ENCODE data around the gene HDLBP.
A peak's percentile ranks its signal among the peaks of the same experiment; 100 is the strongest.

The HDLBP gene

GRCh38 chr2:241315093-241315878 lies at the start of gene HDLBP:
HDLBP (minus strand) TSS chr2:241315672; CDS start chr2:241266869, 48,803 bp downstream.
- peak; percentile 99 for DNase-seq (ENCODE audit: low spot score)

GRCh38 chr2:241364781-241365180 lies 49.3 kb upstream of the HDLBP start:
- DNase-seq (ENCODE audit: low spot score), result no peak

- no peak for DNase-seq (ENCODE audit: low spot score)
Measured at GRCh38 chr2:241363426-241363825, 48.0 kb upstream of the HDLBP start.

DNA sequence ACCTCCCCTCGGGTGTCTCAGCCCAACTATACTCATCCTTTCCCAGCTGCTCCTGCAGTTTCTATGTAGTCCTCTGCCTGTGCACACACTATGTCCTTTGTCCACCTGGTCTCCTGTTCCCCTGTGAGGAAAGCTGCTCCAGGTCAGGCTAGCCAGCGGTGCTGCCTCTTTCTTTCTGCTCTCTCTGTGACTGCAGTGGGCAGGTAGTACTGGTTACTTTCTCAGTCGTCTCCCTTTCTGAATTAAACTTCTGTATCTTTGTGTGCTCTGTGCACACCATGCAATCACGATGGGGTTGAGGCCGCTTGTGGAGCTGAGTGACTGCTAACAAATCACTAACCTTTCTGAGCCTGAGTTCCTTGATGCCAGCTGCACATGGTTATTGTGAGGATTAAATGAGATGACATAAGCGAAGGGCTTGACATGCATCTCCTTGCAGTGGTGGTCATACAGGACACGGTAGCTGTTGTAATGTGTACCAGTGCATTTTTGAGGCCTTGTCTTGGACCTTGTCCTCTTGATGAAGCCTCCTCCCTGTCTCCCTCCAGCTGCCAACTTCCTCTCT lies 44.1 kb upstream of the HDLBP start:
- DNase-seq (ENCODE audit: low spot score), result no peak

DNA sequence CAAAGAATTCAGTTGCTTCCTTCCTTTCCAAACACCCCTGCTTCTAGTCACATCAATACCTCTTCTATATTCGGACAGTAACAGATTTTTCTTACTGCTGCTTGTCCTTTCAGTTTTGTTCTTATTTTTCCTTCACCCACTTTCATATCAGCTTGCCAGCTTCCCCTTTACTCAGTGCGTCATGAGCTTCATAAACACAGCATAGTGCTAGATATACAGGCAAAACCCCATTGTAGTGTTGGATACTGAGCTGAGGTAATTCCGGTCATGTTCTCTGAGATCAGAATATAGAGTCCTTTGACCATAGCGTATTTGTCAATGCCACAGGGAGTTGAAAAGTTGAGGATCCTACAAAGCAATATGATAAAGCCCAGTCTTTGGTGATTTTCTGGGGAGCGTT lies 43.0 kb upstream of the HDLBP start:
- DNase-seq (ENCODE audit: low spot score), result no peak

DNA sequence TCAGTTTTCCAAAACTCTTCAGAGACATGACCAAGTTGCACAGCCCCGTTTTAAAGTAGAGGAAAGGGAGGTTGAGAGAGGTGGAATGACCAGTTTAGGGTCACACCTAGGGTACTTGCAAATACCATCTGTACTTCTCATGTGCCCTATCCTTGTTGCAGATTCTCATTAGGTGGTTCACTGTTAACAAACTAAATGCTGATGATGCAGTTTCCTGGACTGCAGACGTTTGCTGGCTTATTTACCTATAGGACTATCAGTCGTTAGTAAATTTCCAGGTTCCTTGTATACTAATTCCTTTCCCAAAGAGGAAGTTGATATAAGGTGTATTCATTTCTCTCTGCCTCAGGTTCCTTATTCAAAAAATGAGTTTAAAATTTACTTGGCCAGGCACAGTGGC lies 42.1 kb upstream of the HDLBP start:
- DNase-seq (ENCODE audit: low spot score), result no peak

- DNase-seq (ENCODE audit: low spot score), result no peak
Measured at GRCh38 chr2:241356871-241357260, 41.4 kb upstream of the HDLBP start.

GRCh38 chr2:241355983-241356870 lies 40.8 kb upstream of the HDLBP start, which contains the start of gene FARP2:
FARP2 (plus strand) TSS chr2:241356285; CDS start chr2:241373108, 16,823 bp downstream.
- peak; percentile 96 for DNase-seq (ENCODE audit: low spot score)

DNA sequence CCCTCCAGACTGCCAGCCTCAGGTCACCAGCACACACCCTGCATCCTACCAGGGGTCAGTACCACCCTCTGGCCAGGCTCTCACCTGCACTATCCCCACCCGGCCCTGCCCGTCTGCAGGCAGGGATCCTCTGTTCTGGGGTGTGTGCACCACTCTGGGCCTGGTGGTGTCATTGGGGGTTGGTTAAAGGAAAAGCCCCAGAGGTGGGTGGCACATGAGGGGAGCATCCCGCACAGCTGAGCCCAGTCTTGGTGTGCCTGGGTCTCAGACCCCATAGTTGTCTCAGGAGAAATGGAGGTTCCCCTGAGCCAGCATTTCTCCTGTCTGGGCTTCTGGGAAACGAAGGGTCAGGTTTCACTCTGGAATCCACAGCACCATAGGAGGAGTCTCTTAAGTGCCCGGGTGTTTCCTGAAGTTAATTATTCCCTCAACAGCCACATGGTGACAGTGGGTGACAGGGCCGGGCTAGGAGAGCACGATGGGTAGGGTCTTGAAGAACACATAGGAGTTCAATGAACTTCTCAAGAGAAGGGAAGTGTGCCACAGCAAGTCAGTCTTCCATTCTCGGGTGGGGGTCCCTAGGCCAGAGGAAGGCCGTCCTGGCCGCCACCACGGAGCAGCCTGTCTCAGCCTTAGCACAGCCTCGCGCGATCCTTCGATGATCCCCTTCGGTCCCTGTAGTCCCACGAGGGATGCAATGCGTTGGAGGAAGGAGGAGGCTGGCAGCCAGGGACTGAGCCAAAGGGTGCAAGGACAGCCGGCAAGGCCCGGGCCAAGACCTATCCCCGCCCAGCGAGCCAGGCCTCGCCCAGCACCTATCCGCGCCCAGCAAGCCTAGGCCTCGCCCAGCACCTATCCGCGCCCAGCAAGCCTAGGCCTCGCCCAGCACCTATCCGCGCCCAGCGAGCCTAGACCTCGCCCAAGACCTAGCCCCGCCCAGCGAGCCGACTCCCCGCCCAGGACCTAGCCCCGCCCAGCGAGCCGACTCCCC lies 39.5 kb upstream of the HDLBP start:
- DNase-seq (ENCODE audit: low spot score), result peak; percentile 39

DNA sequence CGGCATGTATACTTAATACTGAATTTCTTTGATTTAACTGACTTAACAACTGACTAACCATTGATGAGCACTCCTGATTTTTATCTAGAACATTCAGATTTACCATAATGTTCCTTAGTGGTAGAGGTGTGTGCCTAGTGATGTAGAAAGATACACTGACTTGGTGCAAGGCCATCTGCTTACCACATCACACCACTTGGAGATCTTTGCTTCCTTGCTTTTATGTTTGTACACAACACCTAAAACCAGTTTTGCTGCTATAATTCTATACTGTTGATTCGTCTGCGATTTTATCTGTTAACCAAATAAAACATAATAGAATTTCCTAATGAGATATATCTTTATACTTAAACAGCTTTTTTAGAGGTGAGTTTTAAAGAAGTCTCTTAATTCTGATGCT lies 36.8 kb upstream of the HDLBP start:
- no peak for DNase-seq (ENCODE audit: low spot score)

GRCh38 chr2:241351640-241352031 lies 36.2 kb upstream of the HDLBP start:
- DNase-seq (ENCODE audit: low spot score), result no peak

GRCh38 chr2:241350878-241351639 lies 35.6 kb upstream of the HDLBP start:
- no peak for DNase-seq (ENCODE audit: low spot score)

DNA sequence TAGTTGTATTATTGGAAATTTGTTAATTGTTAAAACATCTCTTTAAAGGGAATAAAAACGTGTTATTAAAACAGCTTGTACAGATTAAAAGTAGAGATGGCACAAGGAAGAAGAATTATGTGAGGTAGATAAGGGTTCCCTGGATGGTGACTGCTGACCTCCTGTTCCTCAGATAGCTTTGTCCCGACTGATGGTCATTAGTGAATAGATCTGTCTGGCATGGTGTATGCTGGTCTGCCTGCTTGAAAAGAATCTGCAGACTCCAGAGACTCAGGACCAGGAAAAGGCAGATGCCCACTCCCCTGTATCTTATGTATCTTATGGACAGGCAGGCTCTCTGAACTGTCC lies 35.0 kb upstream of the HDLBP start:
- no peak for DNase-seq (ENCODE audit: low spot score)

DNA sequence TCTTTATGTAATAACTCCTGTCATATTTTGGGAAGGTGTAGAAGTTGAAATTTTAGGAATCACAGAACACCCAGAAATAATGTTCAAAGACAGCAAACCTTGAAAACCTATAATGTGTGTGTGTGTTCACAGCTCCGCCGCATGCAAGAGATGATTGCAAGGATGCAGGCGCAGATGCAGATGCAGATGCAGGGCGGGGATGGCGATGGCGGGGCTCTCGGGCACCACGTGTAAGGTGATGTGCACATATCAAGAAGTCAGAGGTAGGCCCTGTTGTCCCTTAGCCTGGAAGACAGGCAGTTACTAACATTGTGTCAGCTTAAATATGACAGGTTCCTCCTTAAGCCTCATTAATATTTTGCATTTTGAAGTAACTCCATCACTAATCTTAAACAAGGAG lies 34.5 kb upstream of the HDLBP start:
- DNase-seq (ENCODE audit: low spot score), result no peak

- no peak for DNase-seq (ENCODE audit: low spot score)
Measured at GRCh38 chr2:241344925-241345651, 29.6 kb upstream of the HDLBP start.

DNA sequence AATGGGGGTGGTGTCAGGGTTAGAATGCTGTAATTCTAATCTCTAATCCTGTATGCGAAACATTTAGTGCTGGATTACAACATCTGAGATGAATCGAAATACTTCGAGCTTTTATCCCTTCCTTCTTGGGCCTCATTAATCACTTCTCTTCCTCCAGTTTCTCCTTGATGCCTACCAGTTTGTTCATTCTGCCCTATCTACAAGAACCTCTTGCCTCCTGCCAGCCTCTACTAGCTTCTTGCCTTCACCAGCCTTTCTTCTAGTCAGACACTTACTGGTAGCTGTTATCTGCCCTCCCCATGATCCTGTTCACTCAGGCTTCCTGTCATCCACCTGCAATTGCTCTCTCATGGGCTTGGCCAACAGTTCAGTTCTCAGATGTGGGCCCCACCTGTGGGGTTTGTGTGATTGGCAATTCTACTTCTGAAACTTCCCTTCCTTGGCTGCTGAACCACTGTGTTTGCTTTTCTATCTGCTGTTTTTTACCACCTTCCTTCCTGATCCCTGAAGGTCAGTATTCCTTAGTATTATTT lies 25.2 kb upstream of the HDLBP start:
- DNase-seq (ENCODE audit: low spot score), result no peak

DNA sequence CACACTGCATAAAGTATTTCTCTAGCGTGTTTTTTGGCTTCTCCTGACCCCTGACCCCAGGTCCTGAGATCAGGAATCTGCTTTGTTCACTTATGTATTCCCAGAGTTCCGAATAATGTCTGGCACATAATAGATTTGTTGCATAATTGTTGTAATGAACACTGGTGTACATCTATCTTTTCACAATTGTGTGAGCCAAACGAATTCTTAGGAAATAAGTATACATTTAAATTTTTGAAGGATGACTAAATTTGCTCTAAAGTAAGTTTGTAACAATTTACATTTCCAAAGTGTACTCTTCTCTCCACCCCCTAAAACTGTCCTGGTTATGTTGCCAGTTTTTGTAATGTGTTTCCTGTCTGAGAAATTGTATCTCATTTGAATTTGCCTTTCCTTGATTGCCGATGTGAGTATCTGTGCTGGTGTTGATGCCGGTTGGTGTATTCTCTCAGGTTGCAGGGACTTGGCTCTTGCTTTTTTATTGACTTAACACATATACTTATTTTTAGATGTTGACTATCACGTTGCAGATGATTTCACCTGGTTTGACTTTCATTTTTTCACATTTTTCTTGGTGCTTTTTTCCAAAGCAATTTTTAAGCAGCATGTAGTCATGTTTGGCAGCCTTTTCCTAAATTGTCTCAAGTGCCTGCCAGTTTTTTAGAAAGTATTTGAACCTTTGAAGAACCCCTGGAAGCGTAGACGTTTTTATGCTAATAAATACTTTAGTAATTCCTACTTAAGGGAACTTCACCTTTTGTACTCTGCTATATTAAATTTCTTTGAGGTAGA lies 24.6 kb upstream of the HDLBP start:
- no peak for DNase-seq (ENCODE audit: low spot score)

DNA sequence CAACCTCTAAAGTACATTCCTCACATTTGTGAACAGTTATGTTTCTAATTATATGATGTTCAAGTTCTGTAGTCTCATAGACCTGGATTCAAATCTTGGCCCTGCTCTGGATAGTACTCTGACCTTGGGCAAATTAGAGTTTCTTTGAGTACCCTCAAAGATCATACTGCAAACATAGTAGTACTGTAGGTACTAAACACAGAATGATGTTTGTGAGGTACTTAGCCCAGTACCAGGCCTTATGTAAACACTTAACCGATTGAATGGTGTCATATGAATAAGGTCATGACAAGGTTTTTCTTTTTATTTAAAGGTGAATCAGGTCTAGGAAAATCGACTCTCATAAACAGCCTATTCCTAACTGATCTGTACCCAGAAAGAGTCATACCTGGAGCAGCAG lies 19.3 kb upstream of the HDLBP start:
- DNase-seq (ENCODE audit: low spot score), result no peak

GRCh38 chr2:241330616-241330981 lies 15.1 kb upstream of the HDLBP start:
- DNase-seq (ENCODE audit: low spot score), result no peak

Measured in AG08396 (cell line).